Measurements from ENCODE around the gene CAMKK2.

- TF ChIP-seq CTCF (conservative IDR thresholded peaks at IDR 0.05) = no peak
- no peak for TF ChIP-seq EZH2 (IDR thresholded peaks at IDR 0.05; ENCODE audit: low read depth)
Measured at GRCh38 chr12:121264135-121264534, 32.4 kb downstream of the CAMKK2 start.

Data from PC-9 (cell line).